ENCODE data around the gene AHNAK2.

The AHNAK2 gene

DNA sequence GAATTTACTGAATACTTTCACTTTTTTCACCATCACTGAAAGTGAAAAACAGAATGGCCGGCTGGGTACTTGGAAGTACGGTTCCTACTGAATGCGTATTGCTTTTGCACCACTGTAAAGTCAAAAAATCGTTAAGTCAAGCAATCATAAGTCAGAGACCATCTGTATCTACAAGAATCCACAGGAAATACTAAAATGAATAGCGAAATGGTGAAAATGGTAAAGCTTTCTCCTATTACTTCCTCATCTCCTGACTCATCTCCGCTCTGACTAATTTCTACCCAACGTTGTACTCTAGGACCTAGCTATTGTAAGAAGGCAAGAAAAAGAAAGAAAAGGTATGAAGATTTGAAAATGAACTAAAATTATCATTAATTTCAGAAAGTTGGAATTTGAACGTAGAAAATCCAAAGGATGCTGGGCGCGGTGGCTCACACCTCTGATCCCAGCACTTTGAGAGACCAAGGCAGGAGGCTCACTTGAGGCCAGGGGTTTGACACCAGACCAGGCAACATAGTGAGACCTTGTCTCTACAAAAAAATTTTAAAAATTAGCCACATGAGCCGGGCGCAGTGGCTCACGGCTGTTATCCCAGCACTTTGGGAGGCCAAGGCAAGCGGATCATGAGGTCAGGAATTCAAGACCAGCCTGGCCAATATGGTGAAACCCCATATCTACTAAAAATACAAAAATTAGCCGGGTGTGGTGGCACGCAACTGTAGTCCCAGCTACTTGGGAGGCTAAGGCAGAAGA, 48.0 kb upstream of the AHNAK2 start:
- Histone ChIP-seq H3K9me2 (replicated peaks; ENCODE audit: insufficient read depth, low read length) (no peaks in the 10 kb centered on the region), H3K9me3 (ENCODE audit: insufficient read depth, low read length) (no peaks in the 10 kb centered on the region), H3K27me3 (ENCODE audit: low read length) (no peaks in the 10 kb centered on the region), H3K79me2 (ENCODE audit: insufficient read depth, low read length) (peaks cover 5% of the 10 kb centered on the region; the same call in 1 of the 2 replicates), H3K4me2 (ENCODE audit: low read depth, low read length, poor library complexity, severe bottlenecking) (no peak overlapping the region), H3K36me3 (ENCODE audit: low read length) (no peaks in the 10 kb centered on the region), H3K27ac (ENCODE audit: low read depth, low read length) (no peak overlapping the region), H4K20me1 (ENCODE audit: low read depth, low read length) (no peaks in the 10 kb centered on the region), H3K4me3 (ENCODE audit: insufficient read depth, low read length, poor library complexity, severe bottlenecking) (no peak overlapping the region), H3K9ac (ENCODE audit: low read length) (no peak overlapping the region), H2AFZ (ENCODE audit: low read depth, low read length, severe bottlenecking) (no peak overlapping the region), H3F3A (ENCODE audit: insufficient read depth) (0 out of 2 replicates have a peak, but pooled peaks cover 12% of the 10 kb centered on the region)
- TF ChIP-seq CTCF (IDR thresholded peaks at IDR 0.05; ENCODE audit: insufficient read depth, low read length, poor library complexity, severe bottlenecking) (no peak), EZH2phosphoT487 (conservative IDR thresholded peaks at IDR 0.05; ENCODE audit: low read length) (no peak)

DNA sequence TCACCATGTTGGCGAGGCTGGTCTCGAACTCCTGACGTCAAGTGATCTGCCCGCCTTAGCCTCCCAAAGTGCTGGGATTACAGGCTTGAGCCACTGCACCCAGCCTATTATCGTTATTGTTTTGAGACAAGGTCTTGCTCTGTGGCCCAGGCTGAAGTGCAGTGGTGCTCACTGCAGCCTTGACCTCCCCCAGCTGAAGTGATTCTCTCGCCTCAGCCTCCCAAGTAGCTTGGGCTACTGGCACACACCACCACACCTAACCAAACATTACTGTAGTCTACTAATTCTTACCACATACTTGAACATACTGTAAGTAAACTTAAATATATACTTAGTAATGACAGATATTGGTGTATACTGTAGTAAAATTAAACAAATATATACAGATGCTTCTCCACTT, 47.3 kb upstream of the AHNAK2 start:
- Histone ChIP-seq H3K4me3 (ENCODE audit: insufficient read depth, low read length, poor library complexity, severe bottlenecking) (no peak overlapping the region), H3K9me3 (ENCODE audit: insufficient read depth, low read length) (no peaks in the 10 kb centered on the region), H3K36me3 (ENCODE audit: low read length) (no peaks in the 10 kb centered on the region), H3K4me2 (ENCODE audit: low read depth, low read length, poor library complexity, severe bottlenecking) (no peak overlapping the region), H3K27ac (ENCODE audit: low read depth, low read length) (no peak overlapping the region), H3K79me2 (ENCODE audit: insufficient read depth, low read length) (peaks cover 9% of the 10 kb centered on the region), H4K20me1 (ENCODE audit: low read depth, low read length) (no peaks in the 10 kb centered on the region), H3K27me3 (ENCODE audit: low read length) (no peaks in the 10 kb centered on the region), H2AFZ (ENCODE audit: low read depth, low read length, severe bottlenecking) (no peak overlapping the region), H3K9me2 (replicated peaks; ENCODE audit: insufficient read depth, low read length) (no peaks in the 10 kb centered on the region), H3K9ac (ENCODE audit: low read length) (no peak overlapping the region), H3F3A (ENCODE audit: insufficient read depth) (0 out of 2 replicates have a peak, but pooled peaks cover 12% of the 10 kb centered on the region)
- no peak for TF ChIP-seq EZH2phosphoT487 (conservative IDR thresholded peaks at IDR 0.05; ENCODE audit: low read length)
- TF ChIP-seq CTCF (IDR thresholded peaks at IDR 0.05; ENCODE audit: insufficient read depth, low read length, poor library complexity, severe bottlenecking), result no peak

GRCh38 chr14:105023791-105024480, 45.8 kb upstream of the AHNAK2 start:
- H2AFZ ChIP-seq (ENCODE audit: low read depth, low read length, severe bottlenecking), result no peak overlapping the region
- no peak overlapping the region for H3K4me2 ChIP-seq (ENCODE audit: low read depth, low read length, poor library complexity, severe bottlenecking)
- no peaks in the 10 kb centered on the region for H3K9me2 ChIP-seq (replicated peaks; ENCODE audit: insufficient read depth, low read length)
- peaks cover 6% of the 10 kb centered on the region; the same call in 1 of the 2 replicates for H4K20me1 ChIP-seq (ENCODE audit: low read depth, low read length)
- no peaks in the 10 kb centered on the region for H3K9me3 ChIP-seq (ENCODE audit: insufficient read depth, low read length)
- H3K4me3 ChIP-seq (ENCODE audit: insufficient read depth, low read length, poor library complexity, severe bottlenecking), result no peak overlapping the region
- H3K36me3 ChIP-seq (ENCODE audit: low read length), result peaks cover 7% of the 10 kb centered on the region; the same call in 1 of the 2 replicates
- TF ChIP-seq EZH2phosphoT487 (conservative IDR thresholded peaks at IDR 0.05; ENCODE audit: low read length) (no peak), CTCF (IDR thresholded peaks at IDR 0.05; ENCODE audit: insufficient read depth, low read length, poor library complexity, severe bottlenecking) (no peak)
- H3K79me2 ChIP-seq (ENCODE audit: insufficient read depth, low read length), result peaks cover 24% of the 10 kb centered on the region
- no peaks in the 10 kb centered on the region for H3K27me3 ChIP-seq (ENCODE audit: low read length)
- H3K9ac ChIP-seq (ENCODE audit: low read length), result no peak overlapping the region
- H3F3A ChIP-seq (ENCODE audit: insufficient read depth), result 0 out of 2 replicates have a peak, but pooled peaks cover 12% of the 10 kb centered on the region
- H3K27ac ChIP-seq (ENCODE audit: low read depth, low read length), result no peak overlapping the region
